ENCODE results near the gene CHKB.
"Not testable (repeated sequence)": the region's sequence is repeated elsewhere in the genome, so short reads cannot be mapped to it uniquely, and the experiment has no call there.

The CHKB gene

GRCh38 chr22:50620593-50621355 is 38.1 kb upstream of the CHKB start:
- Histone ChIP-seq H3K27me3 (ENCODE audit: insufficient read depth, low read length) (no peaks in the 10 kb centered on the region), H3K36me3 (ENCODE audit: insufficient read depth, low read length) (no peaks in the 10 kb centered on the region), H3F3A (ENCODE audit: insufficient read depth, low read length) (peaks cover 9% of the 10 kb centered on the region; the same call in 1 of the 2 replicates), H3K27ac (ENCODE audit: low read depth, low read length, poor library complexity, severe bottlenecking) (peak overlapping the region; percentile 92), H3K79me2 (ENCODE audit: insufficient read depth, low read length) (no peaks in the 10 kb centered on the region), H3K4me1 (ENCODE audit: insufficient read depth, low read length, severe bottlenecking) (peaks cover 38% of the 10 kb centered on the region), H3K4me2 (ENCODE audit: low read length) (peak overlapping the region; percentile 81), H3K9me2 (ENCODE audit: low read depth, low read length) (no peaks in the 10 kb centered on the region), H2AFZ (ENCODE audit: low read length) (no peak overlapping the region), H3K4me3 (ENCODE audit: low read depth, low read length, poor library complexity, severe bottlenecking) (peak overlapping the region; percentile 58), H3K9me3 (ENCODE audit: low read length) (no peaks in the 10 kb centered on the region), H3K9ac (ENCODE audit: low read length) (peak overlapping the region; percentile 66; the same call in 1 of the 2 replicates), H4K20me1 (ENCODE audit: insufficient read depth, low read length) (no peaks in the 10 kb centered on the region)
- TF ChIP-seq, protein P1, sequence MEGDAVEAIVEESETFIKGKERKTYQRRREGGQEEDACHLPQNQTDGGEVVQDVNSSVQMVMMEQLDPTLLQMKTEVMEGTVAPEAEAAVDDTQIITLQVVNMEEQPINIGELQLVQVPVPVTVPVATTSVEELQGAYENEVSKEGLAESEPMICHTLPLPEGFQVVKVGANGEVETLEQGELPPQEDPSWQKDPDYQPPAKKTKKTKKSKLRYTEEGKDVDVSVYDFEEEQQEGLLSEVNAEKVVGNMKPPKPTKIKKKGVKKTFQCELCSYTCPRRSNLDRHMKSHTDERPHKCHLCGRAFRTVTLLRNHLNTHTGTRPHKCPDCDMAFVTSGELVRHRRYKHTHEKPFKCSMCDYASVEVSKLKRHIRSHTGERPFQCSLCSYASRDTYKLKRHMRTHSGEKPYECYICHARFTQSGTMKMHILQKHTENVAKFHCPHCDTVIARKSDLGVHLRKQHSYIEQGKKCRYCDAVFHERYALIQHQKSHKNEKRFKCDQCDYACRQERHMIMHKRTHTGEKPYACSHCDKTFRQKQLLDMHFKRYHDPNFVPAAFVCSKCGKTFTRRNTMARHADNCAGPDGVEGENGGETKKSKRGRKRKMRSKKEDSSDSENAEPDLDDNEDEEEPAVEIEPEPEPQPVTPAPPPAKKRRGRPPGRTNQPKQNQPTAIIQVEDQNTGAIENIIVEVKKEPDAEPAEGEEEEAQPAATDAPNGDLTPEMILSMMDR (IDR thresholded peaks at IDR 0.05; ENCODE audit: low read length), result peak; percentile 57
- TF ChIP-seq EZH2 (IDR thresholded peaks at IDR 0.05; ENCODE audit: borderline replicate concordance, low read length), result no peak

DNA sequence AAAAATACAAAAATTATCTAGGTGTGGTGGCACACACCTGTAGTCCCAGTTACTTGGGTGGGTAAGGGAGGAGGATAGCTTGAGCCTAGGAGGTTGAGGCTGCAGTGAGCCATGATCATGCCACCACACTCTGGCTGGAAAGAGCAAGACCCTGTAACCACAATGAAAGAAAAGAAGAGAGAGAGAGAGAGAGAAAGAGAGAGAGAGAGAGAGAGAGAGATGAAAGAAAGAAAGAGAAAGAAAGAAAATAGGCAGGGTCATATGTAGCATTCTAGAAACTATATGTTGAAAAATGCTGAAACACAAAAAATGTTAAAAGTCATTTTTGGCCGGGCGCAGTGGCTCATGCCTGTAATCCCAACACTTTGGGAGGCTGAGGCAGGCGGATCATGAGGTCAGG is 31.6 kb upstream of the CHKB start:
- not testable (repeated sequence) for H3K9me2 ChIP-seq (ENCODE audit: low read depth, low read length); H3K27ac ChIP-seq (ENCODE audit: low read depth, low read length, poor library complexity, severe bottlenecking); H4K20me1 ChIP-seq (ENCODE audit: insufficient read depth, low read length); H3K79me2 ChIP-seq (ENCODE audit: insufficient read depth, low read length); H3K27me3 ChIP-seq (ENCODE audit: insufficient read depth, low read length); H3K4me1 ChIP-seq (ENCODE audit: insufficient read depth, low read length, severe bottlenecking); H3K9me3 ChIP-seq (ENCODE audit: low read length); H3K4me3 ChIP-seq (ENCODE audit: low read depth, low read length, poor library complexity, severe bottlenecking); H3F3A ChIP-seq (ENCODE audit: insufficient read depth, low read length); H2AFZ ChIP-seq (ENCODE audit: low read length); H3K36me3 ChIP-seq (ENCODE audit: insufficient read depth, low read length); H3K9ac ChIP-seq (ENCODE audit: low read length); H3K4me2 ChIP-seq (ENCODE audit: low read length)

DNA sequence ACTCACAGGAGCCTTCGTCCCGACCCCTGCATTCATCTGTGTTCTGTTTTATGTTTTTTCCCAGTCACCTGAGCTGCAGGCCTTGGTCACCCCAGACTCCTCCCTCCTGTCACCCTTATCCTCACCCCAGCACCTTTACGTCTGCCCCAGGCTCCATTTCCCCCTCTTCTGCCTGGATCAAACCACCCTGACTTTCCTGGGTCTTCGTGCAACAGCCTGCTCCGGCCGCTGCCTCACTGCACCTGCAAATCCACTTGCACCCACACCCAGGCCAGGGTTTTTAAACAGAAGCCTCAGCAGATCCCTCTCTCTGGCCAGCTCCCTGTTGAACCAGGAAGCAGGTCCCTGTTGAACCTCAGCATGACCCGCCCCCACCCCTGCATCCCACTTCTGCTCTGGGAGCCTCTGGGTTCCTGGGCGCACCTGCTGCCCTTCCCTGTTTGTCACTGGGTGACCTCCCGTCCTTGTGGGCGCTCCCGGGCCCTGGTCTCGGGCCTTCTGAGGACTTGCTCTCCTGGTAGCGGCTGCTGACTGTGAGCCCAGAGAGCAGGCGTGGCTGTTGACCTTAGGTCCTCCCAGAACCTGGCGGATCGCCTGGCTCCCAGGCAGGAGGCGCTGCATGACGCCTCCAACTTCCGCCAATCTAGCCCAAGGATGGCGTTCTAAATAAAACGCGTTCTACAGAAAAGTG is 30.8 kb upstream of the CHKB start:
- Histone ChIP-seq H3K9me2 (ENCODE audit: low read depth, low read length) (no peaks in the 10 kb centered on the region), H3K4me2 (ENCODE audit: low read length) (no peak overlapping the region), H3K79me2 (ENCODE audit: insufficient read depth, low read length) (no peaks in the 10 kb centered on the region), H3K4me3 (ENCODE audit: low read depth, low read length, poor library complexity, severe bottlenecking) (no peak overlapping the region), H3F3A (ENCODE audit: insufficient read depth, low read length) (no peaks in the 10 kb centered on the region), H3K4me1 (ENCODE audit: insufficient read depth, low read length, severe bottlenecking) (no peaks in the 10 kb centered on the region), H4K20me1 (ENCODE audit: insufficient read depth, low read length) (no peaks in the 10 kb centered on the region), H3K9ac (ENCODE audit: low read length) (no peak overlapping the region), H2AFZ (ENCODE audit: low read length) (no peak overlapping the region), H3K36me3 (ENCODE audit: insufficient read depth, low read length) (no peaks in the 10 kb centered on the region), H3K9me3 (ENCODE audit: low read length) (no peaks in the 10 kb centered on the region), H3K27me3 (ENCODE audit: insufficient read depth, low read length) (no peaks in the 10 kb centered on the region), H3K27ac (ENCODE audit: low read depth, low read length, poor library complexity, severe bottlenecking) (no peak overlapping the region)
- TF ChIP-seq EZH2 (IDR thresholded peaks at IDR 0.05; ENCODE audit: borderline replicate concordance, low read length), result no peak
- TF ChIP-seq, protein P1 (IDR thresholded peaks at IDR 0.05; ENCODE audit: low read length), result no peak
